ENCODE results near the gene FADS6.

DNA sequence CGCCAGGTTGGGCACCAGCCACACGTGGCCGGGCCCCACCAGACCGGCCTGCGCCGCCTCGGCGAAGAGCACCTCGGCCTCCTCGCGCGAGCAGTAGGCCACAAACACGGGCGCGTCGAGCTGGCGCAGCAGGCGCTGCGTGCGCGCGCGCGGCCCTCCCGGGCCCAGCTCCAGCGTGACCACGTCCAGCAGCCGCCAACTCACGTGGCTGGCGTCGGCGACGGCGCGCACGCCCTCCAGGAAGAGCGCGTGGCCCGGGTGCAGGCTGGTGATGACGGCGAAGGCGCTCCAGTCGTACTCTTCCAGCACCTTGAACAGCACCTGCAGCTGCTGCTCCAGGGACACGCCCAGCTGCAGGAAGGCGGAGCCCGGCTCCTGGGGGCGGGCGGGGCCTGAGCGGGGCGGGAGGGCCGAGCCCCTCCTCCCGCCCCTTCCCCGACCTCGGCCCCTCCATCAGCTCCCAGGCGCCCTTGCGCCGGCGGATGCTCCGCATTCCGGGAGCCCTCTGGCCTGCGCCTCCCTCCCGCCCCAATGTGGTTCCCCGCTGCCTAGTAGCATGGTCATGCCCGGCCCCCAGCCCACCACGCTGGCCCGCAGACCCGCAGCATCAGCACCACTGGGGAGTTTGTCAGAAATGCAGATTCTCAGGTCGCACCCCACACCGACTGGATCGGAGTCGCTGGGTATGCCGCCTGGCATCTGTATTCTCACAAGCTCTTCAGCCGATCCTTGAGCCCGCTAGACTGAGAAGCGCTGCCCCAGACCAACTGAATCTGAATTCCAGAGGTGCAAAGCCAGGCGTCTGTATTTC lies 41.0 kb downstream of the FADS6 start:
- TF ChIP-seq, protein P1, sequence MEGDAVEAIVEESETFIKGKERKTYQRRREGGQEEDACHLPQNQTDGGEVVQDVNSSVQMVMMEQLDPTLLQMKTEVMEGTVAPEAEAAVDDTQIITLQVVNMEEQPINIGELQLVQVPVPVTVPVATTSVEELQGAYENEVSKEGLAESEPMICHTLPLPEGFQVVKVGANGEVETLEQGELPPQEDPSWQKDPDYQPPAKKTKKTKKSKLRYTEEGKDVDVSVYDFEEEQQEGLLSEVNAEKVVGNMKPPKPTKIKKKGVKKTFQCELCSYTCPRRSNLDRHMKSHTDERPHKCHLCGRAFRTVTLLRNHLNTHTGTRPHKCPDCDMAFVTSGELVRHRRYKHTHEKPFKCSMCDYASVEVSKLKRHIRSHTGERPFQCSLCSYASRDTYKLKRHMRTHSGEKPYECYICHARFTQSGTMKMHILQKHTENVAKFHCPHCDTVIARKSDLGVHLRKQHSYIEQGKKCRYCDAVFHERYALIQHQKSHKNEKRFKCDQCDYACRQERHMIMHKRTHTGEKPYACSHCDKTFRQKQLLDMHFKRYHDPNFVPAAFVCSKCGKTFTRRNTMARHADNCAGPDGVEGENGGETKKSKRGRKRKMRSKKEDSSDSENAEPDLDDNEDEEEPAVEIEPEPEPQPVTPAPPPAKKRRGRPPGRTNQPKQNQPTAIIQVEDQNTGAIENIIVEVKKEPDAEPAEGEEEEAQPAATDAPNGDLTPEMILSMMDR (IDR thresholded peaks at IDR 0.05; ENCODE audit: low read length), result no peak
- TF ChIP-seq EZH2 (optimal IDR thresholded peaks at IDR 0.05; ENCODE audit: low read depth, low read length) (no peak), EZH2phosphoT487 (IDR thresholded peaks at IDR 0.05; ENCODE audit: low read length) (no peak)
